Epithelial cell of esophagus (primary cell): ENCODE data around the gene C12orf42.

ENCODE experiments used
- DNase-seq: peaks from one replicate; pipeline ENCODE4 v3.0.0; 2010; ENCODE audit warnings: low read depth
- H3K4me3 ChIP-seq: 2 replicates; pipeline ENCODE4 v1.5.1; 2011; ENCODE audit warnings: mild to moderate bottlenecking, low read length, control low read depth
- TF ChIP-seq, protein P1 (sequence below): IDR thresholded peaks from 2 replicates; pipeline ENCODE4 v1.5.1; 2011; ENCODE audit warnings: low read depth, mild to moderate bottlenecking, low read length, control low read depth, inconsistent platforms; ENCODE audit not compliant: insufficient read depth; ENCODE audit errors: missing control alignments

Gene C12orf42

DNA sequence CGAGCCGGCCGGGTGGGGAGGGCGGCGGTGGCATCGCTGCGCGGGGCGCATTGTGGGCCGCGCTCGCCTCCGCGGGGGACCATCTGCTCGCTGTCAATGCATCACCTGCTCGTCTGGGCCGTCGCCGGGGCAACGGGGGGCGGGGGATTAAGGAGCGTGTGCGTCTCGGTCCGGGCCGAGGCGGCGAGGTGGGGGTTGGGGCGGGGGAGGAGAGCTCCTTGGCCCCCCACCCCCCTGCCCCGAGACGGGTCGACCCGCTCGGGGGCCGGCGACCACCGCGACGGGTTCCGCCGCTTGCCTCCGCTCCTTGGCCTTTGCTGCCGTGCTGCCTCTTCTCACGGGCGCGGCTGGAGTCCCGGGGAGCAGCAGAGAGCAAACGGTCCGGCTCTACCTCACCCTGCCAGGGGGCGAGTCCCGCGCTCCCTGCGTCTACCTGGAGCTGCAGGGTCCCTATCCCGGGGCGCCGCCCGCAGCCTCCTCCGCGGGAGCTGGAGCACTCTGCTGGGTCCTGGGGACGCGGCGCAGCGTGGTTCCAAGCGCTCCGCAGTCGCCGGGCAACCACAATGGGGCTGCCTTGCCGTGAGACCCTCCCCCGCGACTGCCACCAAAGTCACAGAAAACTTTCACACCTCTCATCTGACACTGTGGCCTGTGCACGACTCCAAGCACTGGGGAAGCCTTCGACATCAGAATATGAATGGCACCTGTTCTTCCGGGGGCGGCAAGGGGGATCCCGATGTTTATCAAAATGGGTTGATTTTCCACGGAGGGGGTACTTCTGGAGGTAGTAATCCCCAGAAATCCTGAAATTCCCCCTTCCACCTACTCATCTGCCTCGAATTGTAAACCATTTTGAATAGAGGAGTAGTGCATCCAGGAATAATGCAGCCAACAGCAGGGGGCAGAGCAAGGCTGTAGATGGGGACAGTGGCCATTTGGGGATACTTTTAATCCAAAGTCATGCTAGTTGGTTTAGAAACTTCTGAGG lies at the start of gene C12orf42:
TSS of gene C12orf42 (minus strand) at position 500 of the 988 bp plus-strand sequence. CDS start 17,542 bp downstream, outside the sequence.
- H3K4me3 ChIP-seq, result peak within 1 kb of the TSS; percentile 51
- DNase-seq, result peak; percentile 74
- TF ChIP-seq, protein P1, sequence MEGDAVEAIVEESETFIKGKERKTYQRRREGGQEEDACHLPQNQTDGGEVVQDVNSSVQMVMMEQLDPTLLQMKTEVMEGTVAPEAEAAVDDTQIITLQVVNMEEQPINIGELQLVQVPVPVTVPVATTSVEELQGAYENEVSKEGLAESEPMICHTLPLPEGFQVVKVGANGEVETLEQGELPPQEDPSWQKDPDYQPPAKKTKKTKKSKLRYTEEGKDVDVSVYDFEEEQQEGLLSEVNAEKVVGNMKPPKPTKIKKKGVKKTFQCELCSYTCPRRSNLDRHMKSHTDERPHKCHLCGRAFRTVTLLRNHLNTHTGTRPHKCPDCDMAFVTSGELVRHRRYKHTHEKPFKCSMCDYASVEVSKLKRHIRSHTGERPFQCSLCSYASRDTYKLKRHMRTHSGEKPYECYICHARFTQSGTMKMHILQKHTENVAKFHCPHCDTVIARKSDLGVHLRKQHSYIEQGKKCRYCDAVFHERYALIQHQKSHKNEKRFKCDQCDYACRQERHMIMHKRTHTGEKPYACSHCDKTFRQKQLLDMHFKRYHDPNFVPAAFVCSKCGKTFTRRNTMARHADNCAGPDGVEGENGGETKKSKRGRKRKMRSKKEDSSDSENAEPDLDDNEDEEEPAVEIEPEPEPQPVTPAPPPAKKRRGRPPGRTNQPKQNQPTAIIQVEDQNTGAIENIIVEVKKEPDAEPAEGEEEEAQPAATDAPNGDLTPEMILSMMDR, result peak; percentile 82

DNA sequence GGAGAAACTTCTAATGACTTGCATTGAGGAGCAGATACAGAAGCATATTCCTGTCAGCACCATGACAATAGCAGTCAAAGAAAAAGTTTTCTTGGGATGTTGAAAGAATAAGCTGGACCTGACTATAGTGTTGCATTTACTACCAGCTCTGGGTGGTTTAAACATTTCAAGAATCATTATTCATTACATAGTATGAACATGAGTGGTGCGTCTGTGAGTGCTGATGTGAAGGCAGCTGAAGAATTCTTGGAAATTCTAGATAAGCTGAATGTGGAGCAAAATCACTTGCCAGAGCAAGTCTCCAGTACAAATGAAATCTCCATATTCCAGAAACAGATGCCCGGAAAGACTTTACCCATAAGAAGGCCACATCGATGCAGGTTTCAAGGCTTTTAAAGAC lies 46.3 kb upstream of the C12orf42 start:
- no peak overlapping the region for H3K4me3 ChIP-seq
- DNase-seq, result no peak
- TF ChIP-seq, protein P1, result no peak

DNA sequence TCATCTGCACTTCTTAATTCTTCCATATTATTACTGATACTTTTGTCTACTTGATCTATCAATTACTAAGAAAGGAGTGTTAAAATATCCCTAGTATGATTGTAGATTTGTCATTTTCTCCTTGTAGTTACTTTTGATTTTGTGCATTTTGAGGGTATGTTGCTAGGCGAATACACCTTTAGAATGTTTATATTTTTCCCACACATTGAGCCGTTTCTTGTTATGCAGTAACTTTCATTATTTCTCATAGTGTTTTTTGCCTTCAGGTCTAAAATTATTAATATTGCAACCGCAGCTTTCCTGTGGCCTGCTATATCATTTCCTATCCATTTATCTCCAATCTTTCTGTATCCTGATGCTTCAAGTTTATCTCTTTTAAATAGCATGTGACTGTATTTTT lies 44.6 kb upstream of the C12orf42 start:
- TF ChIP-seq, protein P1, result no peak
- H3K4me3 ChIP-seq, result no peak overlapping the region
- no peak for DNase-seq

DNA sequence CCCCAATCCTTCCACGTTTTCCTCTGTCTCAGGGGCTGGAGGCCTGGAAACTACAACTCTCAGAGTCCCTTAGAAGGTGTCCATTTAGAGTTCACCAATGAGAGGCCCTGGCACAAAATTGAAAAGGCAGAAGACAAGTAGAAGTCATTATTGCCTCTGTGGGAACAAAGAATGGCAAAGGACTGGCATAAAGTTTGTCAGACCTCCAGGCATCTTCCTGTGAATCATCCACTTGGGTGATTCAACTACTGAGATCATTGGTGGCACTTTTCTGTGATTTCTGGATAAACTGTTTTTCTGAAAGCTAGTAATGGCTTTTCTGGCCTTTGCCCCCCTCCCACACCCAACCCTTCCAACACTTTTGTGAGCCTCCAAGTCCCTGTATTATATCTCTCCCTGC lies 42.6 kb upstream of the C12orf42 start:
- DNase-seq, result peak; percentile 66
- H3K4me3 ChIP-seq, result no peak overlapping the region
- TF ChIP-seq, protein P1, result no peak

DNA sequence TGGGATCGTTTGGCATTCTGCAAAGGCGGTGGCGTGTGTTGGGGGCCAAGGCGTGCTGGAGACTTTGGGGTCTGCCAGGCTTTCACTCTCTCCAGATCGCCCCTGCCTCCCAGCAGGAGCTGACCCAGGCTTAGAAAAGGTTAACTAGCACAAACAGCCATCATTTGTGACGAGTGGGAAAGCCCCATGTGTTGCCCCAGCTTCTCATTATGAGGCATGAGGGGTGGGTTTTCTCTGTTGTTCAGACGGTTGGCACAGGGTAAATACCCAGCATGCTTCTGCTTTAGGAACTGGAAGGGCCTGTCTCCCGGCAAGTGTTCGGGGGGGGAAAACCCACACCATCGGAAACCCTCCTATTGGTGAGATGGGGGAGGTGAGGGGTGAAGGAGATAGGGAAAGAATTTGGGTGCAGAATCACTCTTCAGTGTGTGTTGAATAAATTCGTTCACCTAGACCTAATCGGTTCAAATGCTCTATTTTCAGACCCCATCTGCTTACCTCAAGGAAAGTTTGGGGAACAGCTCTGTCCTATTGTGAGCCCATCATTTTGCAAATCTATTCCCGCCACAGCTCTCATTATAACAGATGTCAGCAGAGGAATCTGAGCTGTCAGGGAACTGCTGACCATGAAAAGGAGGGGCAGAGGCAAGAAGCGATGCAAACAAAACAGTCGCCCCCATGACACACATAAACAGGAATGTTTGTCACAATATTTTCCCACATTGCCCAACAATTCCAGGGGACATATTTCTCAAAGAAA lies 34.7 kb upstream of the C12orf42 start:
- TF ChIP-seq, protein P1, result no peak
- no peak overlapping the region for H3K4me3 ChIP-seq
- DNase-seq, result no peak

DNA sequence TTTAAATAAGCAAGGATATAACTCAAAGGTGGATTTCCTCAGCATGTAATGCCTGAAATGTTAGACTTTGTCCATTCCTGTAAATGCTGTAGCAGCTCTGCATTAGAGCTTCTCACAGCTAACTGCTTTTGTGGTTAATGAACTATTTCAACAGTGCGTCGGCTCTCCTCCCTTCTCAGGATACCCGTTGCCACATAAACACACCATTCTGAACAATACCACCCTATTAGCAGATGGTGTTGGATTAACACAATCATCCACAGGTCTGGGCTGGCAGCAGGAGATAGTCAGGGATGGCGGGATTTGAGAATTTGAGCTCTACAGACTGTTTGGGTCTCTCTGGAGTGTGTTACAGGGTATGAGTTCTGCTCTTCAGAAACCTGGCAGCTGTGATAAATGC lies 33.5 kb upstream of the C12orf42 start:
- H3K4me3 ChIP-seq, result no peak overlapping the region
- DNase-seq, result peak; percentile 34
- TF ChIP-seq, protein P1, result no peak
